Epithelial cell of esophagus (primary cell): ENCODE results near the gene MYOM1.

ENCODE experiments used
- DNase-seq: peaks from one replicate; pipeline ENCODE4 v3.0.0; 2010; ENCODE audit warnings: low read depth
- H3K4me3 ChIP-seq: 2 replicates; pipeline ENCODE4 v1.5.1; 2011; ENCODE audit warnings: mild to moderate bottlenecking, low read length, control low read depth
- TF ChIP-seq, protein P1 (sequence below): IDR thresholded peaks from 2 replicates; pipeline ENCODE4 v1.5.1; 2011; ENCODE audit warnings: low read depth, mild to moderate bottlenecking, low read length, control low read depth, inconsistent platforms; ENCODE audit not compliant: insufficient read depth; ENCODE audit errors: missing control alignments

Gene MYOM1

DNA sequence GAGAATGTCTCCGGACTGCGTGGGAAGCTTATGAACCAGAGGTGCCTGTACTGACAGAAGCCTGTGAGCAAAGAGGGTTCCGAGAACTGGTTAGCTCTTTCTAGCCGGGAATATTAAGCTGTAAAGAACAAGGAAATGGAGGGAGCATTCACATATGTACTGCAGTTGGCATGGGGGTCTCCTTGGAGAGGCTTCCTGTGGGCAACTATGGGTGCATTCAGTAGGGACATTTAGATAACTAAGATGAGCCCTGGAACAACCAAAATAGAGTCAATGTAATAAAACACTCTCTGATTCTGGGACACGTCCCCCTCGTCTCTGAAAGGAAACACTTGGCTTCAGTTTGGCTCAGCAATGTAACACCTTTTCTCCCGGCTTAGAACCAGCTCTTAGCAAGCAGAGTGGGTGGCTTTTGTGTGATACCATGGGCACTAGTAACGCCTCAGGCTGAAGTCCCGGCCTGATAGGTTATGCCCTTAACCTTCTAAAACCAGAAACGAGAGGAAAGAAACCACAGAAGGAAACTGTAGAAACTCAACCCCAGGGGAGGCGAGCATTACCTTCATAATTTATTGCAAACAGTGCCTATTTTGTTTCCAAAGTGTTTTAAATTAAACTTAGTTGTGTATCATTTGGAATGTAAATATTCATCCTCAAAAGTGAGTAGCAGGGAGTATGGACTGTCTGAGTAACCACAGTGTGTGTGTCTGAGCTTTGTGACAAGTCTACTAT lies 158.0 kb downstream of the MYOM1 start:
- H3K4me3 ChIP-seq, result no peak overlapping the region
- DNase-seq, result no peak
- TF ChIP-seq, protein P1, sequence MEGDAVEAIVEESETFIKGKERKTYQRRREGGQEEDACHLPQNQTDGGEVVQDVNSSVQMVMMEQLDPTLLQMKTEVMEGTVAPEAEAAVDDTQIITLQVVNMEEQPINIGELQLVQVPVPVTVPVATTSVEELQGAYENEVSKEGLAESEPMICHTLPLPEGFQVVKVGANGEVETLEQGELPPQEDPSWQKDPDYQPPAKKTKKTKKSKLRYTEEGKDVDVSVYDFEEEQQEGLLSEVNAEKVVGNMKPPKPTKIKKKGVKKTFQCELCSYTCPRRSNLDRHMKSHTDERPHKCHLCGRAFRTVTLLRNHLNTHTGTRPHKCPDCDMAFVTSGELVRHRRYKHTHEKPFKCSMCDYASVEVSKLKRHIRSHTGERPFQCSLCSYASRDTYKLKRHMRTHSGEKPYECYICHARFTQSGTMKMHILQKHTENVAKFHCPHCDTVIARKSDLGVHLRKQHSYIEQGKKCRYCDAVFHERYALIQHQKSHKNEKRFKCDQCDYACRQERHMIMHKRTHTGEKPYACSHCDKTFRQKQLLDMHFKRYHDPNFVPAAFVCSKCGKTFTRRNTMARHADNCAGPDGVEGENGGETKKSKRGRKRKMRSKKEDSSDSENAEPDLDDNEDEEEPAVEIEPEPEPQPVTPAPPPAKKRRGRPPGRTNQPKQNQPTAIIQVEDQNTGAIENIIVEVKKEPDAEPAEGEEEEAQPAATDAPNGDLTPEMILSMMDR, result no peak

DNA sequence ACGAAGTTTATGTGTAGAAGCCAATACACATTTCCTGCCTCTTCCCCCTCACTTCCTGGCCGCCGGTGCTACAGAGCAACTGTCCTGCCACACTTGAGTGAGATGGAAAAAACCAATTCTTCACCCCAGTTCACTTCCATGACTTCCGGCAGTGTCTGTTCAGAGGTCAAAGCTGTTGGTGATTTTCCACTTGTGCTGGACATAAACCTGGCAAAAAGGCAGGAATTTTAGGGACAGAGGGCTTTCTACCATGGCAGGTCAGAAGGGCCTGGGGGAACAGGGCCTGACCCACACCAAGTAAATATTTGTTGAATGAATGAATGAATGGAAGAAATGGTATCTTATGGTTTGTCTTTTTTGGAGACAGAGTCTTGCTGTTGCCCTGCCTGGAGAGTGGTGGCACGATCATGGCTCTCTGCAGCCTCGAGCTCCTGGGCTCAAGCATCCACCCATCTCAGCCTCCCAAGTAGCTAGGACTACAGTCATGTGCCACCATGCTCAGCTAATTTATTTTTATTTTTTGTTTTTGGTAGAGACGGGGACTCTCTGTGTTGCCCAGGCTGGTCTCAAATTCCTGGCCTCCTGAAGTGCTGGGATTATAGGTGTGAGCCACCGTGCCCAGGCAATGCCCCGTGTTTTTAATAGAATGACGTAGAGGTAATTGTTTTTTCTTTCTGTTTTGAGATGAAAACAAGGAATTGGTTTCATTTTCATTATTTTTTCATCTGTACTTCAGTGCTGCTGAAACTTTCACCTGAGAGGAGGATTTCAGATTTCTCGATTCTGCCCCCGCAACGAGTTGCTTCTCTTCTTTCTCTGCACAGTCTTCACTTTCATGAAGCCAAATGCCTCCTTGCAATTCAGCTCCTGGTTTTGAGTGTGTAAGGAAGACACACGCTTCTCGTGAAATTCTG lies 158.8 kb downstream of the MYOM1 start:
- TF ChIP-seq, protein P1, result no peak
- no peak for DNase-seq
- no peak overlapping the region for H3K4me3 ChIP-seq

DNA sequence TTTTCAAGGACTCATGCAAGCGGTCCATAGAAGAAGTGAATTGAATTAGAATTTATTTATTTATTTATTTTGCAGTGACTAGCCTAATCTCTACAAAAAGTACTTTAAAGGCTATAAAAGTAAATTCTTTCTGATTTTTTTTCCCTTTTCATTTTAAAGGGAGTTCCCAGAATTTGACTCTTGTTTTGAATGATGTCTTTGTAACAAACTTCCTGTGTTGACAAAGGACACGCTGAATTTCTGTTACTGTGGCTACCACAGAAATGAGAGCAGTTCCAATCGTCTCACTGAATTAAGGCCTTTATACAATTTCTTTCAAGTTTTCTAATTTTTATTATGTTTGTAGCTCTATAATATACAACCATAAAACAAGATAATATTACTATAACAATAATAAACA lies 160.5 kb downstream of the MYOM1 start:
- TF ChIP-seq, protein P1, result no peak
- no peak overlapping the region for H3K4me3 ChIP-seq
- no peak for DNase-seq

DNA sequence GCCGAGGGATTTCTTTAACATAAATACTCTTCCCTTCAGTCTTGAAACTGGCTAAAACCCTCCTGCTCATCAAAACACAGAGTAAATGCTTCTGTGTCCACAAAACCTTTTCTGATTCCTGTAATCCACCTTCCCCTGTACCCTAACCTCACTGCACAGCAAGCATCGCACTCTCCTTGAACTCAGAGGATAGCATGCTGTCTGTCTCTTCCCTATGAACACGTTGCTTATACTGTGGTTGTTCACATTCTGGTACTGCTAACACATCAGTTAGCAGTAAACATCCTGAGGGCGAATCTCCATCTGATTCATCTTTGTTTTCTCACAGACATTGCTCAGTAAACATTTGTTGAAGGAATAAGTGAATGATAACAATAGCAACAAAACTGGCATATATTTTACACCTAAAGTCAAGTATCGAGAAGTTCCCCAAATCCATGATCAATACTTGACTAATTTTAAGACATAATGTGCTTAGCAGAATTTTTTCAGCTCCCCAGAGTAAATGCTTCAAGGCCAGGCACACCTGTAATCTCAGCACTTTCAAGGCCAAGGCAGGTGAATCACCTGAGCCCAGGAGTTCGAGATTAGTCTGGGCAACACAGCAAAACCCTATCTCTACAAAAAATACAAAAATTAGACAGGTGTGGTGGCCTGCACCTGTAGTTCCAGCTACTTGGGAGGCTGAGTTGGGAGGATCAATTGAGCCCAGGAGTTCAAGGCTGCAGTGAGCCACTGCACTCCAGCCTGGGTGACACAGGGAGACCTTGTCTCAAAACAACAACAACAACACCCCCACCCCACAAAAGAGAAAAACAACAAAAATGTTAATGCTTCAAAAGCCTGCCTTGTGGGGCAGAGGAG lies 161.2 kb downstream of the MYOM1 start:
- TF ChIP-seq, protein P1, result no peak
- DNase-seq, result peak; percentile 68
- H3K4me3 ChIP-seq, result no peak overlapping the region

DNA sequence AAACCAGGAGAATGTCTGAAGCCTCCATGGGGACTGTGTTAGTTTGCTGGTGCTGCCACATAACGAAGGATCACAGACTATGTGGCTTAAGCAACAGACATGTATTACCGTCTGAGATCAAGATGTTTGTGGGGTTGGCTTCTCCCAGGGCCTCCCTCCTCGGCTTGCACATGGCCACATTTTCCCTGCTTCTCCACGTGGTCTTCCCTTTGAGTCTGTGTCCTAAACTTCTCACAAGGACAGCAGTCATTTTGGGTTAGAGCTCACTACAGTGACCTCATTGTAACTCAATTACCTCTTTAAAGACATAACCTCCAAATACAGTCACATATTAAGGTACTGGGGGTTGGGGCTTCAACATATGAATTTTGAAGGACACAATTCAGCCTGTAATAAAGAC lies 162.2 kb downstream of the MYOM1 start:
- TF ChIP-seq, protein P1, result no peak
- H3K4me3 ChIP-seq, result no peak overlapping the region
- DNase-seq, result no peak

DNA sequence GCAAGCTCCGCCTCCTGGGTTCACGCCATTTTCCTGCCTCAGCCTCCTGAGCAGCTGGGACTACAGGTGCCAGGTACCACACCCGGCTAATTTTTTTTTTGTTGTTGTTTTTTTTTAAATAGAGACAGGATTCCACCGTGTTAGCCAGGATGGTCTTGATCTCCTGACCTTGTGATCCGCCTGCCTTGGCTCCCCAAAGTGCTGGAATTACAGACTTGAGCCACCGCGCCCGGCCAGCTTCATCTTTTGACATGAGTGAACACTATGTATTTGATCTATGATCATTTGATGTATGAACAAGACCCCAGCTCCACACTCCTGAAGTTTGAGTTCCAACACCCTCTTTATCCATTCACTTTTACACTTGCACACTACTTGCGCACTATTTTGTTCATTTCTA lies 163.5 kb downstream of the MYOM1 start:
- TF ChIP-seq, protein P1, result no peak
- no peak for DNase-seq
- no peak overlapping the region for H3K4me3 ChIP-seq
